ENCODE data around the gene ETV5. TPM values are rescaled to one million over a fixed set of nuclear protein-coding genes. Genes with fewer than 3 reads are reported as not detected.

ETV5 gene
- total RNA-seq, 1 experiment from 2014 or later: 92.9 TPM

GRCh38 chr3:186002884-186003472 lies 105.9 kb downstream of the ETV5 start:
- intact Hi-C loops (cut with micrococcal nuclease; ENCODE audit: unreplicated experiment): loop anchor here (5.0 kb wide), 1 partner anchor 104 kb away; the partner anchor contains the start of gene ETV5

GRCh38 chr3:186001842-186002241 lies 107.0 kb downstream of the ETV5 start:
- Histone ChIP-seq H3K27ac (ENCODE audit: low read depth, low read length, poor library complexity, severe bottlenecking) (no peak overlapping the region), H3K27me3 (replicated peaks; ENCODE audit: insufficient read depth, low read depth, low read length, poor library complexity) (no peaks in the 10 kb centered on the region), H3K4me1 (ENCODE audit: insufficient read depth, low read length, poor library complexity, severe bottlenecking) (no peaks in the 10 kb centered on the region), H3K36me3 (ENCODE audit: insufficient read depth, low read length, poor library complexity, severe bottlenecking) (no peaks in the 10 kb centered on the region), H3K4me3 (ENCODE audit: low read depth, low read length, poor library complexity, severe bottlenecking) (no peak overlapping the region), H3K9me3 (ENCODE audit: low read depth, low read length, poor library complexity, severe bottlenecking) (no peaks in the 10 kb centered on the region)
- ChIA-PET POLR2A (ENCODE audit: low non-redundant PET) (interaction anchor here (0.5 kb wide), 1 partner anchor 12 kb away, joined by 3 read pairs; no protein-coding TSS in a partner anchor), CTCF (no interaction called here)
- DNase-seq (ENCODE audit: low spot score): no peak
- intact Hi-C loops (cut with micrococcal nuclease; ENCODE audit: unreplicated experiment): loop anchor here (5.0 kb wide), 1 partner anchor 105 kb away; the partner anchor contains the start of gene ETV5
- TF ChIP-seq EZH2 (IDR thresholded peaks at IDR 0.05; ENCODE audit: borderline replicate concordance, low read depth, low read length, poor library complexity, severe bottlenecking): no peak
- TF ChIP-seq CTCF (conservative IDR thresholded peaks at IDR 0.05; ENCODE audit: low read depth, low read length): no peak
- BruUV-seq (replicated peaks): no TSS peak

More at GRCh38 chr3:186002884-186003472, 105.9 kb downstream of the ETV5 start:
- no peaks in the 10 kb centered on the region for H3K4me1 ChIP-seq (ENCODE audit: insufficient read depth, low read length, poor library complexity, severe bottlenecking)
- CTCF ChIA-PET: interaction anchor here (0.5 to 1.2 kb wide), 10 partner anchors 96 to 542 kb away, joined by 3 to 11 read pairs (median 4); partner anchors contain the start of gene CRYGS
- no peaks in the 10 kb centered on the region for H3K36me3 ChIP-seq (ENCODE audit: insufficient read depth, low read length, poor library complexity, severe bottlenecking)
- no peaks in the 10 kb centered on the region for H3K9me3 ChIP-seq (ENCODE audit: low read depth, low read length, poor library complexity, severe bottlenecking)
- POLR2A ChIA-PET (ENCODE audit: low non-redundant PET): no interaction called here
- no TSS peak for BruUV-seq (replicated peaks)
- H3K4me3 ChIP-seq (ENCODE audit: low read depth, low read length, poor library complexity, severe bottlenecking): no peak overlapping the region
- TF ChIP-seq CTCF (conservative IDR thresholded peaks at IDR 0.05; ENCODE audit: low read depth, low read length) (peak; percentile 61), EZH2 (IDR thresholded peaks at IDR 0.05; ENCODE audit: borderline replicate concordance, low read depth, low read length, poor library complexity, severe bottlenecking) (no peak)
- peak; percentile 73 for DNase-seq (ENCODE audit: low spot score)
- H3K27me3 ChIP-seq (replicated peaks; ENCODE audit: insufficient read depth, low read depth, low read length, poor library complexity): no peaks in the 10 kb centered on the region
- no peak overlapping the region for H3K27ac ChIP-seq (ENCODE audit: low read depth, low read length, poor library complexity, severe bottlenecking)

GRCh38 chr3:185999221-185999620 lies 109.7 kb downstream of the ETV5 start:
- Histone ChIP-seq H3K4me3 (ENCODE audit: low read depth, low read length, poor library complexity, severe bottlenecking) (no peak overlapping the region), H3K27me3 (replicated peaks; ENCODE audit: insufficient read depth, low read depth, low read length, poor library complexity) (no peaks in the 10 kb centered on the region), H3K36me3 (ENCODE audit: insufficient read depth, low read length, poor library complexity, severe bottlenecking) (no peaks in the 10 kb centered on the region), H3K4me1 (ENCODE audit: insufficient read depth, low read length, poor library complexity, severe bottlenecking) (no peaks in the 10 kb centered on the region), H3K9me3 (ENCODE audit: low read depth, low read length, poor library complexity, severe bottlenecking) (no peaks in the 10 kb centered on the region), H3K27ac (ENCODE audit: low read depth, low read length, poor library complexity, severe bottlenecking) (no peak overlapping the region)
- no peak for TF ChIP-seq CTCF (conservative IDR thresholded peaks at IDR 0.05; ENCODE audit: low read depth, low read length)
- no peak for TF ChIP-seq EZH2 (IDR thresholded peaks at IDR 0.05; ENCODE audit: borderline replicate concordance, low read depth, low read length, poor library complexity, severe bottlenecking)
- intact Hi-C loops (cut with micrococcal nuclease; ENCODE audit: unreplicated experiment): no loop called here
- no peak for DNase-seq (ENCODE audit: low spot score)
- no TSS peak for BruUV-seq (replicated peaks)
- CTCF ChIA-PET: no interaction called here
- POLR2A ChIA-PET (ENCODE audit: low non-redundant PET): no interaction called here

All from A673 (cell line).